ENCODE measurements around the gene SYNPO. TPM values are rescaled to one million over a fixed set of nuclear protein-coding genes. Genes with fewer than 3 reads are reported as not detected.

Gene SYNPO
- total and polyA plus RNA-seq, 2 experiments from 2014 or later: 7.1 to 8.4 TPM

- WGBS (ENCODE audit: low lambda C conversion rate, missing lambda C conversion rate): 77% methylated on average over 7 of the region's 7 CpGs
- Histone ChIP-seq H3K4me1 (ENCODE audit: insufficient read depth) (peaks cover 89% of the 10 kb centered on the region), H3K36me3 (replicated peaks; ENCODE audit: insufficient read depth, low read depth) (no peaks in the 10 kb centered on the region), H2AFZ (no peak overlapping the region), H3K9me3 (ENCODE audit: low read depth) (no peaks in the 10 kb centered on the region), H3K79me2 (peaks cover 2% of the 10 kb centered on the region), H3K9me2 (replicated peaks; ENCODE audit: insufficient read depth) (no peaks in the 10 kb centered on the region), H3K27ac (peak overlapping the region; percentile 92), H4K20me1 (ENCODE audit: insufficient read depth, poor library complexity, severe bottlenecking) (no peaks in the 10 kb centered on the region), H3K27me3 (no peaks in the 10 kb centered on the region), H3K4me3 (no peak overlapping the region), H3K4me2 (no peak overlapping the region)
- TF ChIP-seq EZH2 (IDR thresholded peaks at IDR 0.05; ENCODE audit: borderline replicate concordance): no peak
- TF ChIP-seq, protein P1, sequence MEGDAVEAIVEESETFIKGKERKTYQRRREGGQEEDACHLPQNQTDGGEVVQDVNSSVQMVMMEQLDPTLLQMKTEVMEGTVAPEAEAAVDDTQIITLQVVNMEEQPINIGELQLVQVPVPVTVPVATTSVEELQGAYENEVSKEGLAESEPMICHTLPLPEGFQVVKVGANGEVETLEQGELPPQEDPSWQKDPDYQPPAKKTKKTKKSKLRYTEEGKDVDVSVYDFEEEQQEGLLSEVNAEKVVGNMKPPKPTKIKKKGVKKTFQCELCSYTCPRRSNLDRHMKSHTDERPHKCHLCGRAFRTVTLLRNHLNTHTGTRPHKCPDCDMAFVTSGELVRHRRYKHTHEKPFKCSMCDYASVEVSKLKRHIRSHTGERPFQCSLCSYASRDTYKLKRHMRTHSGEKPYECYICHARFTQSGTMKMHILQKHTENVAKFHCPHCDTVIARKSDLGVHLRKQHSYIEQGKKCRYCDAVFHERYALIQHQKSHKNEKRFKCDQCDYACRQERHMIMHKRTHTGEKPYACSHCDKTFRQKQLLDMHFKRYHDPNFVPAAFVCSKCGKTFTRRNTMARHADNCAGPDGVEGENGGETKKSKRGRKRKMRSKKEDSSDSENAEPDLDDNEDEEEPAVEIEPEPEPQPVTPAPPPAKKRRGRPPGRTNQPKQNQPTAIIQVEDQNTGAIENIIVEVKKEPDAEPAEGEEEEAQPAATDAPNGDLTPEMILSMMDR (IDR thresholded peaks at IDR 0.05; ENCODE audit: poor library complexity): no peak
- no peak for TF ChIP-seq EZH2phosphoT487 (IDR thresholded peaks at IDR 0.05; ENCODE audit: low read depth, severe bottlenecking, unreplicated experiment)
- DNase-seq (ENCODE audit: low spot score): no peak
Measured at GRCh38 chr5:150593996-150594395, 46.5 kb upstream of the SYNPO start.

DNA sequence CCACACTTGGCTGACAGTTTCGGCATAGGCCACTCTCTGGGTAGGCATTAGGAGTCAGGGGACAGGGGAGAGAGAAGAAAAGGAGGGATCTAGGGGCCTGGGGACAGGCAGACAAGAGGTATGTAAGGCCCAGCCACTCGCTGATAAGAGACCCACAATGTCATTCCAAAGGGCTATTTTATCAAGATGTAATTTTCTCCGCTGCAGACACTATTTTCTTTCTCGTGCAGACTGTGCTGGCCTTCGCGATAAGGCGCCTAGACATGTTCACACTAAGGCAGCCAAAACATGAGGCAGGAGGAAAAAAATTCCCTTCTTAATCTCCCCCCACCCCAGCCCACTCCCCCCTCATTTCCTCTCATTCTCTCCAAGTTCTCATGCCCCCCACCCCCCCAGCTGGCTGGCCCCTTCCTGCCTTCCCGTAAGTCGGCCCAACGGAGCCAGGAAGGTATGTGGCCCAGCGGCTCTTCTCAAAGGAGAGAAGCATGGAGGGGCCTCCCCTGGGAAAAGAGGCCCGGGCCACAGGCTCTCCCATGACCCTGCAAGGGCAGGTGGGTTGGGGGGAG lies 44.9 kb upstream of the SYNPO start:
- no peaks in the 10 kb centered on the region for H3K36me3 ChIP-seq (replicated peaks; ENCODE audit: insufficient read depth, low read depth)
- peaks cover 89% of the 10 kb centered on the region for H3K4me1 ChIP-seq (ENCODE audit: insufficient read depth)
- WGBS (ENCODE audit: low lambda C conversion rate, missing lambda C conversion rate): 31% methylated on average over 12 of the region's 12 CpGs
- H3K4me3 ChIP-seq: no peak overlapping the region
- H2AFZ ChIP-seq: no peak overlapping the region
- H3K9me3 ChIP-seq (ENCODE audit: low read depth): no peaks in the 10 kb centered on the region
- H3K27ac ChIP-seq: peak overlapping the region; percentile 92
- peaks cover 2% of the 10 kb centered on the region for H3K79me2 ChIP-seq
- H3K9me2 ChIP-seq (replicated peaks; ENCODE audit: insufficient read depth): no peaks in the 10 kb centered on the region
- no peak for TF ChIP-seq EZH2 (IDR thresholded peaks at IDR 0.05; ENCODE audit: borderline replicate concordance)
- TF ChIP-seq, protein P1 (IDR thresholded peaks at IDR 0.05; ENCODE audit: poor library complexity): no peak
- no peak for TF ChIP-seq EZH2phosphoT487 (IDR thresholded peaks at IDR 0.05; ENCODE audit: low read depth, severe bottlenecking, unreplicated experiment)
- H3K4me2 ChIP-seq: peak overlapping the region; percentile 21
- no peaks in the 10 kb centered on the region for H4K20me1 ChIP-seq (ENCODE audit: insufficient read depth, poor library complexity, severe bottlenecking)
- no peaks in the 10 kb centered on the region for H3K27me3 ChIP-seq
- no peak for DNase-seq (ENCODE audit: low spot score)

- Histone ChIP-seq H3K4me2 (peak overlapping the region; percentile 21), H2AFZ (no peak overlapping the region), H3K4me1 (ENCODE audit: insufficient read depth) (peaks cover 83% of the 10 kb centered on the region), H3K9me2 (replicated peaks; ENCODE audit: insufficient read depth) (no peaks in the 10 kb centered on the region), H4K20me1 (ENCODE audit: insufficient read depth, poor library complexity, severe bottlenecking) (no peaks in the 10 kb centered on the region), H3K9me3 (ENCODE audit: low read depth) (no peaks in the 10 kb centered on the region), H3K27ac (peak overlapping the region; percentile 92), H3K4me3 (no peak overlapping the region), H3K79me2 (peaks cover 2% of the 10 kb centered on the region), H3K36me3 (replicated peaks; ENCODE audit: insufficient read depth, low read depth) (no peaks in the 10 kb centered on the region), H3K27me3 (no peaks in the 10 kb centered on the region)
- TF ChIP-seq, protein P1 (IDR thresholded peaks at IDR 0.05; ENCODE audit: poor library complexity): no peak
- no peak for TF ChIP-seq EZH2 (IDR thresholded peaks at IDR 0.05; ENCODE audit: borderline replicate concordance)
- TF ChIP-seq EZH2phosphoT487 (IDR thresholded peaks at IDR 0.05; ENCODE audit: low read depth, severe bottlenecking, unreplicated experiment): no peak
- 49% methylated on average over 9 of the region's 9 CpGs for WGBS (ENCODE audit: low lambda C conversion rate, missing lambda C conversion rate)
- no peak for DNase-seq (ENCODE audit: low spot score)
Measured at GRCh38 chr5:150596313-150596712, 44.1 kb upstream of the SYNPO start.

Measured in hepatocyte (in vitro differentiated cells).